ENCODE results near the gene ZNF365. TPM values are rescaled to one million over a fixed set of nuclear protein-coding genes. Genes with fewer than 3 reads are reported as not detected.
"Not testable (repeated sequence)": the region's sequence is repeated elsewhere in the genome, so short reads cannot be mapped to it uniquely, and the experiment has no call there.

The ZNF365 gene
- total and polyA plus RNA-seq, 12 donors, result 0.11 to 2.3 (median 0.75) TPM; not detected in 2

GRCh38 chr10:62374862-62375710, 917 bp downstream of the ZNF365 start:
- Histone ChIP-seq H3K27me3 (peaks cover 18% of the 10 kb centered on the region), H3K4me3 (peak overlapping the region in 1 of 4 donors; percentile 68), H3K9me3 (replicated peaks in 1 of 3) (no peaks in the 10 kb centered on the region), H3K36me3 (replicated peaks in 1 of 2) (no peaks in the 10 kb centered on the region), H3K27ac (peak overlapping the region in 1 of 5 donors; percentile 60), H3K4me1 (replicated peaks in 1 of 2) (no peaks in the 10 kb centered on the region)
- TF ChIP-seq POLR2A (IDR thresholded peaks at IDR 0.05), result no peak
- no peak for TF ChIP-seq CTCF (IDR thresholded peaks at IDR 0.05)
- 67 to 74% (median 74%) methylated on average over 12 of the region's 12 CpGs for WGBS, 4 donors
- no peak for DNase-seq
- intact Hi-C loops (cut with DNase I), result no loop called here

GRCh38 chr10:62376071-62377025, 2.2 kb downstream of the ZNF365 start:
- no peak for DNase-seq
- H3K4me1 ChIP-seq (replicated peaks in 1 of 2), result no peaks in the 10 kb centered on the region
- H3K9me3 ChIP-seq (replicated peaks in 1 of 3), result no peaks in the 10 kb centered on the region
- intact Hi-C loops (cut with DNase I), result no loop called here
- no peaks in the 10 kb centered on the region for H3K36me3 ChIP-seq (replicated peaks in 1 of 2)
- WGBS, 4 donors, result 82 to 87% (median 84%) methylated on average over 21 of the region's 21 CpGs
- H3K27ac ChIP-seq, result no peak overlapping the region
- no peak overlapping the region for H3K4me3 ChIP-seq
- peaks cover 18% of the 10 kb centered on the region for H3K27me3 ChIP-seq
- no peak for TF ChIP-seq POLR2A (IDR thresholded peaks at IDR 0.05)
- TF ChIP-seq CTCF (IDR thresholded peaks at IDR 0.05), result no peak

GRCh38 chr10:62377026-62377415, 2.9 kb downstream of the ZNF365 start:
- no peak for DNase-seq
- H3K9me3 ChIP-seq (replicated peaks in 1 of 3), result no peaks in the 10 kb centered on the region
- H3K27me3 ChIP-seq, result peaks cover 18% of the 10 kb centered on the region
- WGBS, 4 donors, result 62 to 75% (median 66%) methylated on average over 3 of the region's 3 CpGs
- TF ChIP-seq CTCF (IDR thresholded peaks at IDR 0.05), result no peak
- TF ChIP-seq POLR2A (IDR thresholded peaks at IDR 0.05), result no peak
- intact Hi-C loops (cut with DNase I), result no loop called here
- H3K27ac ChIP-seq, result no peak overlapping the region
- no peak overlapping the region for H3K4me3 ChIP-seq
- H3K36me3 ChIP-seq (replicated peaks in 1 of 2), result no peaks in the 10 kb centered on the region
- H3K4me1 ChIP-seq (replicated peaks in 1 of 2), result no peaks in the 10 kb centered on the region

- intact Hi-C loops (cut with DNase I), result no loop called here
Observed at GRCh38 chr10:62377966-62378365, 3.8 kb downstream of the ZNF365 start.

GRCh38 chr10:62378877-62379276, 4.7 kb downstream of the ZNF365 start:
- WGBS, 4 donors, result 86 to 94% (median 91%) methylated on average over 6 of the region's 6 CpGs
- H3K27me3 ChIP-seq, result peaks cover 14% of the 10 kb centered on the region
- DNase-seq; H3K4me3 ChIP-seq; H3K9me3 ChIP-seq (replicated peaks in 1 of 3); H3K4me1 ChIP-seq (replicated peaks in 1 of 2); H3K36me3 ChIP-seq (replicated peaks in 1 of 2); intact Hi-C loops (cut with DNase I); H3K27ac ChIP-seq: not testable (repeated sequence)

More at GRCh38 chr10:62377966-62378365, 3.8 kb downstream of the ZNF365 start:
- H3K4me3 ChIP-seq, result no peak overlapping the region
- no peak for DNase-seq
- H3K9me3 ChIP-seq (replicated peaks in 1 of 3), result no peaks in the 10 kb centered on the region
- H3K4me1 ChIP-seq (replicated peaks in 1 of 2), result no peaks in the 10 kb centered on the region
- TF ChIP-seq POLR2A (IDR thresholded peaks at IDR 0.05) (no peak), CTCF (IDR thresholded peaks at IDR 0.05) (no peak)
- H3K27ac ChIP-seq, result no peak overlapping the region
- peaks cover 18% of the 10 kb centered on the region for H3K27me3 ChIP-seq
- WGBS, 4 donors, result 83 to 86% (median 83%) methylated on average over 6 of the region's 6 CpGs
- no peaks in the 10 kb centered on the region for H3K36me3 ChIP-seq (replicated peaks in 1 of 2)
